GM19324 (cell line): Measurements from ENCODE around the gene ARF3.

Experiments
- ATAC-seq: cut with Tn5 transposase; IDR thresholded peaks from one replicate; pipeline ENCODE4 v1.9.1; 2021; ENCODE audit warnings: mild to moderate bottlenecking, moderate library complexity; ENCODE audit not compliant: unreplicated experiment, low FRiP score

ARF3 gene

GRCh38 chr12:48968467-48968866, 11.2 kb upstream of the ARF3 start:
- ATAC-seq = no peak

DNA sequence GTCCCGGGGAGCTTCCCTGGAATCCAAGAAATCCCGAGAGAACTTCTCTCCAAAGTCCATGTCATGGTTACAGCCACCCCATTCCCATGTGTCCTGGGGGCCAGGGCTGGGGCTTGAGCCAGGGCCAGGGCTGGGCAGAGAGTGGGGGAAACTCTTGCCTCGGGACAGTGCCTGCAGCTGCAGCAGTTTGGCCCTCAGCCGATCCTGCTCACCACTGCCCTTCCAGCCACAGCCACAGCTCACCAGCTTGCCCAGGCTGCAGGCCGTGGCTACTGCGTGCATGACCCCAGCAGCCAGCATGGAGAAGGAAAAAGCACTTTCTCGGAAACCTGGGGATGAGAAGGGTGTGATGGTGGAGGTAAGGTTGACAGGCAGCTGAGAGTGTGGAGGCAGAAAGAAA, 10.7 kb upstream of the ARF3 start:
- no peak for ATAC-seq

GRCh38 chr12:48966177-48966895, 9.0 kb upstream of the ARF3 start:
- ATAC-seq = no peak

DNA sequence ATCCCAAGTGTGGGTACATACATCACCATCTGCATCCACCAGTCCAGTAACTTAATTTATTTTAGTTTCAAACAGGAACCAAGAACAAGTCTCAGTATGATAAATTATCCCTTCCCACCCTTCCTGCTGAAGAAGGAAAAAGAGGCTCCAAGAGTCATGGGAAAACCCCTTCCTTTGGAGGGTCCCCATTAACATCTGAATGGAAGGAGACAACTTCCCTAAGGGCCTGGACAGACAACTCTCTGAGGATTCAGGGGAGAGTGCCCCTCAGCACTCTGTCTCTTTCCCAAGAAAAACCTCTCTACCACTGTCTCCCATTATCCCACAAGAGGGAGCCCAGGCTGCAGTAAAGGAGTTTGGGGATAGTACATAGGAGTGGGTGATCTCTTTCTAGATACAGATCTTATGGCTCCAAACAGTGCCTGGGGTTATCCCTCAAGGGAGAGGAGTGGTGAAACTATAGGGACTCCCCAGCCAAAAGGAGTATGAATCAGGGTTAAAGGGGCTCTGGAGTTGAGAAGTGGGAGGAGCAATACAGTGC, 8.1 kb upstream of the ARF3 start:
- no peak for ATAC-seq

DNA sequence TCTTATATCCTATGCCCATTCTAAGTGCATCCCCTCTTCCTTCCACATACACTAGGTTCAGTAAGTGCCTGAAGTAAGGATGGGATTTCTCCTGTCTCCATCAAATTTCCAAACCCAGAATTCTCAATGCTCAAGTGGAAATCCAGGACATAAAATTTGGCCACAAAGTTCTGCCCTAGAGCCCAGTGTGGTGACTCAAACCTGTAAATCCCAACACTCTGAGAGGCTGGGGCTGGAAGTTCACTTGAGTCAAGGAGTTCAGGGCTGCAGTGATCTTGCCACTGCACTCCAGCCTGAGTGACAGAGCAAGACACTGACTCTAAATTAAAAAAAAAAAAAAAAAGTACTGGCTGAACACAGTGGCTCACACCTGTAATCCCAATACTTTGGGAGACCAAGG, 4.5 kb upstream of the ARF3 start:
- ATAC-seq = no peak

DNA sequence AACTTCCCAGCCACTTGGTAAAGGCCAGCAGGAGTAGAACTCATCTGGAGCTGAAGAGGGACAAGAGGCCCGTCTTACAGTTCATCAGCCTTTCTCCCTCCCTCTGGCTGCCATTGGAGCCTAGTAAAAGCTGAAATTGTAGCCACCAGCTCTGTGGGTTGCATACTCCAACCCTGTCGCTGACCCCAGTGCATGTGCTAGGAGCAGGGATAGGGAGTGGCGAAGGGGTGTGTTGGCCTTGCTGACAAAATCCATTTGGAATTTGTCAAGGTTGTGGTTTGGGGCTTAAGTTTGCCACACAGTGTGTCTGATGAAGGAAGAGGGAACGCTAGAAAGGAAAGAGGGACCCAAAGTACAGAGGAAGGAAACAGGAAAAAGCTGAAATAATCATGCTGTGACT, 4.0 kb upstream of the ARF3 start:
- ATAC-seq = no peak

- ATAC-seq = no peak
Observed at GRCh38 chr12:48960834-48961233, 3.5 kb upstream of the ARF3 start.

DNA sequence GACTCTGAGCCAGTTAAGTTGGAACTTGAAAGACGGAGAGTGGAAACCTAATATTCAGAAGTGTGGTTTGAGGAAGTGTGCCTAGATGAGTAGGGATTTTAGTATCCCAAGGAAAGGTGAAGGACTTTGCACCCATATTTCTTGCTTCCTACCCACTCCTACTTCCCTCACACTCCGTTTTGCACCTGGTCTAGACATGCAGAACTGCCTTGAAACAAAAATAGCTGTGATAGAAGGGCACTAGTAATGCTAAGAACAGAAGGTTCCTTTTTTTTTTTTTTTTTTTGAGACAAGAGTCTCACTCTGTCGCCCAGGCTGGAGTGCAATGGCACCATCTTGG, 732 bp upstream of the ARF3 start:
- ATAC-seq = no peak

DNA sequence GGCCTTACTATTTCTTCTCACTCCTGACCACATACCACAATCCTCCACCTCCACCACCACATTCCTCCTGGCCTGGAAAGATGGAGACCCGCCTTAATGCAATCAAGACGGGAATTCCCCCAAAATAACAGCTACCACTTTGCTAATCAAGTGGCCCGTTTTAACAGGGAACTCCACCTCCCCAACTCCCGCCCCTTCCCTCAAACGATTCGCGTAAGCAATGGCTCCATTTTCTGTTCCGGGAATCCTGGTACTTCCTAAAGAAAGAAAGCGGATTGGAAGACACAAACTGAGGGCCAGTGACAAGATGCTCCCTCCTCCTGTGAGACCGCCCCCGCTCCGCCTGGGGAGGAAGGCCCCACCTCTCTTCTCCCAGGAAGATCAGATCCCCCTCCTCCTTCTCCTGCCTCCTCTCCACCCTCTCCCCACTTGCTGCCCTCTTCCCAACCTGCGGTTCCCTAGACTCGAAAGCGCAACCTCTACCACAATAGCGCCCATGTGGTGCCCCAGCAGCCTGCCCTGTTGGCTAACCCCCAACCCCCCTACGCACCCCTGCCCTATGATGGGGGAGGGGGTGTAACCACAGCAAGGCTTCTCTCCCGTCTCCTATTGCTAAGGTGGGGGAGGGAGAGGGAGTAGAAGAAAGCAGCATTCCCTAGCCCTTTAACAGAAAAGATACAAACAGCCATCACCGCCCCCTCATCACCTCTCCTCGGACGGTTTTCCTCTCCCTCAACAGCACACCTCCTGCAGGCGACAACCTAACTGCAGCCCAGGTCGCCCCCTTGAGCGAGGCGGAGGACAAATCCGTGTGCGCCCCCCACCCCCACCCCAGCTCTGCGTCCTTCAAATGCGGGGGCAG, 777 bp downstream of the ARF3 start:
- no peak for ATAC-seq

GRCh38 chr12:48954841-48955501, 2.3 kb downstream of the ARF3 start:
- no peak for ATAC-seq

DNA sequence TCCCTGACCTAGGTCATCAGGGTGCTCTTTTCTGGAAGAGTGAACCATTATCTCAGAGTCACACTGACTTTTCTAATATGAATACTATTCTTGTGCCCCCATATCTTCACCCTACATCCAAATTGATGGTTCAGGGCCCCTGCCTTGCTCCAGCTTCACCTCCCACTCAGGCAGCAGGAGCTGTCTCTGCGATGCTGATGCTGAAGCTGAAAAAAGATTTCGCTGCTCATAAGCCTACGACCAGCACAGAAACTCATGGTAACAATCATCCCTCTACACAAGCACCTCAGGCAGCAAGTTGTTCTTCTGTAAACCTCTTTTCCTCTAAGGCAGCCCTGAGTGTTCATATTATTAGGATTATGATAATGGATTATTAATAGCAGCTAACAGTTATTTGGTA, 3.2 kb downstream of the ARF3 start:
- no peak for ATAC-seq

- ATAC-seq = no peak
Observed at GRCh38 chr12:48952691-48953090, 4.6 kb downstream of the ARF3 start.

- no peak for ATAC-seq
Observed at GRCh38 chr12:48947727-48948126, 9.6 kb downstream of the ARF3 start.

- ATAC-seq = no peak
Observed at GRCh38 chr12:48946943-48947342, 10.3 kb downstream of the ARF3 start.

- no peak for ATAC-seq
Observed at GRCh38 chr12:48946205-48946604, 11.1 kb downstream of the ARF3 start.

- ATAC-seq = no peak
Observed at GRCh38 chr12:48943221-48943620, 14.1 kb downstream of the ARF3 start.

- no peak for ATAC-seq
Observed at GRCh38 chr12:48940181-48940580, 17.1 kb downstream of the ARF3 start.

- no peak for ATAC-seq
Observed at GRCh38 chr12:48938805-48939204, 18.5 kb downstream of the ARF3 start.

- ATAC-seq = no peak
Observed at GRCh38 chr12:48937170-48937569, 20.1 kb downstream of the ARF3 start.

DNA sequence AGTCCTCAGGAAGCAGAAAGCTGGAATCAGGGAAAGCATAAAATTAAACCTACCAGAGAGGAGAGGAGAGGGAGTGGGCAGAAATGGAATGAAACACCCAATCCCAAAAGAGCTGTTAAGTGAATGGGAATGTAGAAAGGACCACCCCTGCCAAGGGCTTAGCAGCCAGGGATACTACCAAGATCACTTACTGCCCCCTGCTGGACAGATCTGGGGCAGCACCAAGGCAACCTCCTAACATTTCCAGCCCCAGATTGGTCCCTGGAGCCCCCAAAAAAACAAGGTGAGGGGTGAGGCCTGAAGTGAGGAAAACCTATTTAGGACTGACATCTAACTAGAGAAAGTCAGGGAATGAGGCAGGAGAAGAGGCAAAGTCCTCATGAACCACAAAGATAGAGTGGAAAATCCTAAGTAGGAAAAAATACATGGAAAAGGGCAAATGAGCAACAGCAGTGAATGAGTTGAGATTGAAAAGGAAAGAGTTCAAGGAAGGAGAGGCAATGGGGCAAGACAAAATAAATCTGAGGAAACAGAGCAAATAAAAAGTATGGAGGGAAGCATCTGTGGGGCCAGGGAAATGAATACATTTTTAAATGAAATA, 20.8 kb downstream of the ARF3 start:
- no peak for ATAC-seq

GRCh38 chr12:48934312-48934706, 23.0 kb downstream of the ARF3 start:
- ATAC-seq = no peak
